NCI-H2227 (cell line): ENCODE measurements around the gene ATP1A1.

ENCODE experiments used
- DNase-seq: peaks from one replicate; lab custom pipeline; 2025; ENCODE audit not compliant: unreplicated experiment; lab: John Stamatoyannopoulos, UW

Gene ATP1A1

DNA sequence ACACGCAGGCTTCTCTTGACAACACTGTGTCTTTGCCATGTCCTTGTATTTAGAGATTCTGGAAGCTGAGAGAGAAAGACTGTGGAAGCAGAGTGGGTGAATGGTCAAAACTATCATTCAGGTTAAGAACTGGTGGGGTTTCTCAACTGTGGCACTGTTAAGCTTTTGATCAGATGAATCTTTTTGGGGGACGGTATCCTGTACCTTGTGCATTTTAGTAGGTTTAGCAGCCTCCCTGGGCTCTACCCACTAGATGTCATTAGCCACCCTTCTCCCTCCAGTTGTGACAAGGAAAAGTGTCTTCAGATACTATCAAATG, 39.4 kb downstream of the ATP1A1 start:
- DNase-seq: no peak

DNA sequence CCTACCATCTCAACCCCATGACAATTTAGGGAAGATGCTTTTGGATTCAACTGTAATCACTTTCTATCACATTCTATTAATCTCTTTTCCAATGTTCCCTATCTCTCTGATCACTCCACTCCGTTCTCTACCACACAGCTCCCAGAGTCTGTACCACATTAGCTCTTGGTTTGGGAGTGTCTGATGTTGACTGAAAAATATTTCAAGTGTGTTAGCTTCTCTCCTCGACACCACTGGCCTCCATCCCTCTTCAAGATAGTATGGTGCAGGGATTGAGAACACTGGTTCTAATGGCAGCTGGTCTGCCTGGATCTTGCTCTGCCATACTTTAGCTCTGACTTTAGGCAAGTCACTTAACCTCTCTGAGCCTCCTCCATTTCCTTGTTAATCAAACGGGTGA, 39.9 kb downstream of the ATP1A1 start:
- no peak for DNase-seq

DNA sequence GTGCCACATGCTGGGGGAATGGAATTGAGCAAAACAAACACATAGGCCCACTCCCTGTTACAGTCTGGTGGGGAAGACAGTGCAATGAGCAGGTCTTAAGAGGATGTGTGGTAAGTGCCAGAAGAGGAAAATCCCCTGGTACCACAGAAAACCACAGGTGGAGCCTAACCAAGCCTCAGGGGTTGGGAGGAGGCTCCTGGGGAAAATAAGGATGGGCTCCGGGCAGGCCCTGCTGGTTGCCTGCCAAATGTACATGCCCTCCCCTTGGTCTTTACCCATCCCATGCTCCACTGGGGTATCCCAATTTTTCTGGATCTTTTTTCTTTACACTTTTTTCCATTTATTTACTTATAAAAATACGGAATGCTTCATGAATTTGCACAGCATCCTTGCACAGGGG, 40.4 kb downstream of the ATP1A1 start:
- DNase-seq: no peak

- DNase-seq: no peak
Measured at GRCh38 chr1:116414364-116414763, 41.3 kb downstream of the ATP1A1 start.

- no peak for DNase-seq
Measured at GRCh38 chr1:116415200-116415698, 42.2 kb downstream of the ATP1A1 start.

- peak; percentile 79 for DNase-seq
Measured at GRCh38 chr1:116415699-116416533, 42.9 kb downstream of the ATP1A1 start.

DNA sequence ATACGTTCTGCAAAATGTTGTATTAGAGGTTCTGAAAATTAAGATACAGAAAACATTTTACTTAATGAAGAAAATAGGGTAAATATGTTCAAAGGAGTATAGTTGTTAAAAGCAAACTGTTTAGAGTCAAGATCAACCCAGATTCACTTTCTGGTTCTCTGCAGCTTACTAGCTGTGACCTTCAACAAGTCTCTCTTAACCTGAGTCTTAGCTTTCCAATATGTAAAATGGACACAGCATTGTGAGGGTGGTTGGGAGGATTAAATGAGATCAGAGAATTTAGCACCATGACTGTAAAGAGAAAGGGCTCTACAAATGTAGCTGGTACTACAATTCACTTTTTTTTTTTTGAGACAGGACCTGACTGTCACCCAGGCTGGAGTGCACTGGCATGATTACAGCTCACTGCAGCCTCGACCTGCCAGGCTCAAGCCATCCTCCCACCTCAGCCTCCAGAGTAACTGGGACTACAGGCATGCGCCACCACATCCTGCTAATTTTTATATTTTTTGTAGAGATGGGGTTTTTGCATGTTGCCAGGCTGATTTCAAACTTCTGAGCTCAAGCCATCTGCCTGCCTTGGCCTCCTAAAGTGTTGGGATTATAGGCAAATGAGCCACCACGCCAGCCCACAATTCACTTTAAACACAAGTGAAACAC, 43.9 kb downstream of the ATP1A1 start:
- no peak for DNase-seq

GRCh38 chr1:116417678-116418077, 44.6 kb downstream of the ATP1A1 start:
- no peak for DNase-seq

DNA sequence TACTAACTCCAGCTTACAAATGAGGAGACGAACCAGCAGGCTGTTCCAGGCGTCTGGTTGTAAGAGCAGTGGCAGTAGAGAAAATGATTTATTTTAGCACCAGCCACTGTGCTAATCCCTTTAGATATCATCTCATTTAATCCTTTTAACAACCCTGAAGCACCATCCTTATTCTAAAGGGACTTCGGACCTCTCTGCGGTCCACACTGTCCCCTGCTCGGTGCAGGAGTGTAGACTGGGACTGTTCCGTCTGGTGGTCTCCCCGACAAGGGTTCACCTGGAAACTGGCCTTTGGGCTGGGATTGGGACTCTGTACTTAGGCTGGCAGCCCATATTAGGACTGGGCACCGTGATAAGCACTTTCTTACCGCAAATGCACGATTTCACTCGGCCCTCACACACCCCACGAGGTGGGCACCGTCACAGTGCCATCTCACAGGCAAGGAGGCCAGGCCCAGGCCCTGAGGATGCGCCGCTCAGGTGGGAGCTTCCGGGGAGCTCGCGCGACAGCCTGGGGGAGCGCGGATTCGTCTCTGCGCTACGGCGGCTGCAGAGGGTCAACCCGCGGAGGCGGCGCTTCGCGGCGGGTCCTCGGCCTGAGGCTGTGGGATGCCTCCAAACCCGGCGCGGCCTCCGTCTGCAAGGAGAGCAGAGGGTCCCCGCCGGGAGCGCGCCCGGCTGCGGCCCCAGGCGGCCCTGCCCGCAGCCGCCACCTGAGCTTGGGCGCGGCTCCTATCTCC, 45.2 kb downstream of the ATP1A1 start:
- DNase-seq: peak; percentile 92

- no peak for DNase-seq
Measured at GRCh38 chr1:116420417-116421200, 47.6 kb downstream of the ATP1A1 start.

DNA sequence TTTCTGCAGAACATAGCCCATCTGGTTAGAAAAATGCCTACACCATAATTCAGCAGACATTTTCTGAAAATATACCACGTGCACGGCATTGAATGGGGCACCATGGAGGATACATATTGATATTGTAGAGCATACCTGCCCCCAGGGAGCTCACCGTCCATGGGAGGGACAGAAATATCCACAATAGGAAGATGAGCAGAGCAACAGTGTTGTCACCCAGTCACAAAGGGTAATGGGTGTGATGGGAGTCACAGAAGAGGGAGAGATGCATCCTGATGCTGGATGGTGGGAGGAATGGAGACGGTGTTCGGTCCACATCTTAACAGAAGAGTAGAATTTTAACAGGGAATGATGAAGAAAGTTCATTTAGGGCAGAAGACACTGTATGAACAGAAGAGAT, 51.4 kb downstream of the ATP1A1 start:
- DNase-seq: no peak

GRCh38 chr1:116424863-116425262, 51.8 kb downstream of the ATP1A1 start:
- DNase-seq: no peak

DNA sequence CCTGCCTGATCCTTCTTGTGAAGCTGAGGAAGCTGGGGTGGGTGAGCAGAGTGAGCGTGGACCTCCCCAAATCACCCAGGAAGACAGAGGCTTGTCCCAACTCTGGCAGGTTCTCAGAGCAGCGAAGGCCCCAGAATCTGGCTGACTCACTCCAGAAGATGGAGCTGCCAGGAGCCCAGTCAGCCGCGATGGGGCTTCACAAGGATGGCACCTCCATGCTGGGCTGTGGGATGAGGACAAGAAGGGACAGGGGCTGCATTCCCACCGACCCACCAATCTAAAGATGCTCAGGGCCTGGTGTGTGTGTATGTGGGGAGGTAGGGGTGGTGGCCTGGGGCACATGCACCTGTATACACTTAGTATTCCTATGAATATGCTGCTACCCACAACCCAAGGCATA, 52.9 kb downstream of the ATP1A1 start:
- no peak for DNase-seq

DNA sequence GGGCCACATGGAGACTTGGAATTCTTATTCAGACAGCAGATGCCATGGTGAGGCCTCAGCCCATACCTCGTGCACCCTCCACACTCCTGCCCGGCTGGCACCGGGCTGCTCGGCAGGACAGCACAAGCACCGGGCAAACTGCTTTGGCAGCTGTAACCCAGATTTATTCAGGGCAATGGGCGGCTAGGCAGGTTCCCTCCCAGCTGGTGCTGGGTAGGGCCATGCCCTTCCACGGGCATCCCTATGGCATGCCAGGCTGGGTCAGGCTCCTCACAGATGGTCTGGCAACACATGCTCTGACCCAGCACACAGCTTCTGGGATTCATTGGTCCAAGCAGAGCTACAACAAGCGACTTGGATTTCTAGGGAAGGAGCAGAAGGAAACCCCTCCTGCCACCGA, 53.4 kb downstream of the ATP1A1 start:
- DNase-seq: no peak

DNA sequence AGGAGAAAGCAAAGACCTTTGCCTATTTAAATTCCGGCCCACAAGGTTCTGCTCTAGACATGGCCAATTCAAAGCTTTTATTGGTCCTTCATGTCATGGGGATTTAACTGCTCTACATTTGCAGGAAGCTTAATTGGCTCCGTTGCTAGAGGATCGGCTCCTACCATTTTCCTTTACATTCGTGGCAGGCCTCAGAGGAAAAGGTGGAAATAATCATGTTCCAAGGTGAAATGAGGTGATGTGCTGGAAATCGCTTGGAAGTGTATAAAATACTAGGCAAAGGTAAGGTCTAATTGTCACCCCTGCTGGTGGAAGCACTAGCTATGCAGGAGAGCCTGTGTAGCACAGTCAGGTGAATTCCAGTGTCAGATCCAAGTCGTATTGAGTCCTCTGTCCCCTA, 55.5 kb downstream of the ATP1A1 start:
- peak; percentile 42 for DNase-seq

- no peak for DNase-seq
Measured at GRCh38 chr1:116429821-116430374, 56.9 kb downstream of the ATP1A1 start.

DNA sequence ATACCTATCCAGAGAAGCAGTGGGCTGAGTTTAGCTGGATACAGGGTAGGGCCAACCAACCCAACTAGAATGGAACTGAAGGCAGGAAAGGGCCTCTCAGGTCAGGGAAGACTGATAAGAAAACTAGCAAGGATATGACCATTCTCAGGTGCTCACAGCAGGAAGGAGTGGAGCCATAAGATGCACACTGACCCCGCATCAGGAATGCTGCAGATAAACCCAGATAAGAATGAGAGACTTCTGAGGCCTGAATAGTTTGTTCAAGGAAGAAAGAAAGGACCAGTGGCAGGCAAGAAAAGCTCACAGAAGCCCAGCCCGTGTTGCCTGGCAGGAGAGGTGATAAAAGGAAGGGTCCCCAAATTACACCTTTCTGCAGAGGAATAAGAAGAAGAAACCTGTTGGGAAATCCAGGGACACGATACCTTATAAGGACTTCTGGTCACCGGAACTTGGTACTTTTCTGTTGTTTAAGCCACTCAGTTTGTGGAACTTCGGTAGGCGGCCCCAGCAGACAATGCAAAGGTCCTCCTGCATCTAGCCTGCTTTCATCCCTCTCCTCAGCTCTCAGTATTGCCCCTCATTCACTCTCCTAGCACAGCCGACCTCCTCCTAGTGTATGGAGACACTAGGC, 58.9 kb downstream of the ATP1A1 start:
- DNase-seq: no peak

- no peak for DNase-seq
Measured at GRCh38 chr1:116432655-116433265, 59.7 kb downstream of the ATP1A1 start.

- DNase-seq: no peak
Measured at GRCh38 chr1:116433275-116434257, 60.5 kb downstream of the ATP1A1 start.
